ENCODE measurements around the gene SARS1.

DNA sequence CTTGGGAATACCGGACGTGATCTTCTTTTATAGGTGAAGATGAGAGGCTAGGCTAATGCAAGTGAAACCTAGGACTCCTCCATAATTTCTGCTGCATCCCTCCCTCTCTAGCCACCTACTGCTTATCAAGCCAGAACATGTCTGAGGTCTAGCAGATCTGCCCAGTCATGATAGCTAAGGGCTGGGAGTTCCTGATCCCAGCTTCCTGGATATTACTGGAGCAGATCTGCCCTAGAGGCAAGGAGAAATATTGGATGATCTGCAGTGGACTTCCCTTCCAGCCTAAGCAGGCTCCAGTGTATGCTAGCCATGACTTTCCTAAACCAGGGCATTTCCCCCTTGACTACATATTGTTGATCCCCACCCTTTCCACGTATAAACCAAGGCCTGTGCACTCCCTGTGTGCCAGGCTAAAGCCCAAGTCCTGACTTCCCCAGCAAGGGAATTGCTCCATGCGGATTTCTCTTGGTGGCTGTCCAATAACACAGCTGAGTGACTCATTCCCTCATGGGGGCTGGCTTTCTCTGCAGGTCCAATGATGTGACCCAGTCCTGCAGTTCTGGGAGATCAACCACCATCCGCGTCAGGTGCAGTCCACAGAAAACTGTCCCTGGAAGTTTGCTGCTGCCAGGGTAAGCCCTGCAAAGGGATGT, 15.5 kb upstream of the SARS1 start:
- TF ChIP-seq GABPA (IDR thresholded peaks at IDR 0.05; ENCODE audit: low read depth), result no peak
- no peak for TF ChIP-seq CTCF (IDR thresholded peaks at IDR 0.05; ENCODE audit: insufficient read depth, low read length)

Measured in HL-60 (cell line).